MM.1S (cell line): ENCODE results near the gene DSTN.

Source experiments
- CTCF ChIP-seq: fragments of 300-600 bp; sonication (generic); IDR thresholded peaks from 2 replicates; pipeline ENCODE4 v1.5.1; 2016; ENCODE audit warnings: antibody characterized with exemption, low read length, mixed read lengths
- EZH2 ChIP-seq: fragments of 300-600 bp; sonication (generic); optimal IDR thresholded peaks from 2 replicates; pipeline ENCODE3; 2017; ENCODE audit warnings: low read depth, mild to moderate bottlenecking, antibody characterized with exemption, low read length, mixed read lengths
- EZH2phosphoT487 ChIP-seq: fragments of 300-600 bp; sonication (generic); IDR thresholded peaks from 2 replicates; pipeline ENCODE4 v1.6.1; 2018; ENCODE audit warnings: antibody characterized with exemption, low read length

DNA sequence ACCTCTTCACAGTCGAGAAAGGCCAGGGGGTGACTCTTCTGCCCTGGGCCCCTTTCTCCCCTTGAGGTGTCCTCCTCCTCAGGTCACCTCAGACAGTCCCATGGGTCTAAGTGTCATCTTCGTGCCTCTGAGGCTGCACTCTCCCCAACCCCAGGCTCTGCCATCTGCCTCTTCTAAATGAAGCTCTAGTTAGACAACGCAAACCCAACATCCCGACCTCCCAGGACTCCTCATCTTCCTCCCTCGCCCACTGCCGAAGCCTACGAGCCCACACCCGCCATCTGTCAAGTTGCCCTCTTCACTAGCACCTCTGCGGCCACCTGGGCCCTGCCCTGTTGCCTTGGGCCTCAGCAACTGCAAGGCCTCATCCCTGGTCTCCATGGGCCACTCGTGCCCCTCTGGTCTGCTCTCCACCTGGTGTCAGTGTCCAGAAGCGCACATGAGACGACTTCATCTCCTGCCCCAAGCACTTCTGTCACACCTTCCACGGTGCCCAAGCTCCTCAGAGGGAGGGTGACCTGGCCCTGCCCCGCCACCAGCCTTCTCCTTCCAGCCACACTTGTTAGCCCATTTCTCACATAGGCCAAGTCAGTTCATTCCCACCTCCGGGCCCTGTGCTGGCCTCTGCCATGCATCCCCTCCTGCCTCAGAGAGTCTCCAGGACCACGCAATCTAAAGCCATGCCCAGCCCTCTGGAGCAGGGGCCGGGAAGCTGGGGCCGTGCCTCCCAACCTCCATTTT is 58.4 kb downstream of the DSTN start:
- TF ChIP-seq CTCF, result no peak
- no peak for TF ChIP-seq EZH2
- no peak for TF ChIP-seq EZH2phosphoT487
